Measurements from ENCODE around the gene SAMD4B. TPM values are rescaled to one million over a fixed set of nuclear protein-coding genes. Genes with fewer than 3 reads are reported as not detected.

SAMD4B gene
- total and polyA plus RNA-seq, 10 of the 15 experiments (the other 5 are each of a cell fraction or from before 2014, with no cell fraction given): 2.4 to 43.3 (median 23.9) TPM

- Histone ChIP-seq H3K4me1 (ENCODE audit: control insufficient read depth, insufficient read depth, low read length) (peaks cover 65% of the 10 kb centered on the region), H3K79me2 (ENCODE audit: control insufficient read depth, insufficient read depth, low read length) (peaks cover 22% of the 10 kb centered on the region), H2AFZ (ENCODE audit: control insufficient read depth, low read depth, low read length) (no peak overlapping the region), H3K4me2 (ENCODE audit: control insufficient read depth, insufficient read depth) (no peak overlapping the region), H3K27me3 (replicated peaks in 1 of 2; ENCODE audit: control insufficient read depth in 2 of 2, insufficient read depth in 2 of 2, low read length in 1 of 2) (no peaks in the 10 kb centered on the region), H3K36me3 (ENCODE audit: control insufficient read depth in 2 of 2, insufficient read depth in 2 of 2, low read length in 1 of 2) (peaks cover 0 to 8% of the 10 kb centered on the region in 2 experiments; a peak in 2 of 4 replicates), H3K4me3 (no peak overlapping the region), H4K20me1 (ENCODE audit: control insufficient read depth, insufficient read depth) (no peaks in the 10 kb centered on the region), H3K9me3 (replicated peaks; ENCODE audit: control insufficient read depth, insufficient read depth, low read length) (no peaks in the 10 kb centered on the region), H3K27ac (ENCODE audit: control insufficient read depth, insufficient read depth) (peak overlapping the region; percentile 65), H3K9ac (ENCODE audit: control insufficient read depth, insufficient read depth, low read length) (no peak overlapping the region)
- SMC1A ChIA-PET (ENCODE audit: uncharacterized antibody, unreplicated experiment): interaction anchor here (2.3 to 8.7 kb wide), 2 partner anchors 9 to 12 kb away, joined by 18 to 146 read pairs; partner anchors contain the start of gene PLEKHG2
- TF ChIP-seq CHD4 (IDR thresholded peaks at IDR 0.05) (no peak), POLR2A (IDR thresholded peaks at IDR 0.05; ENCODE audit: low read depth, low read length) (peak; percentile 45; the same call in 1 of the 2 replicates), ZNF592 (IDR thresholded peaks at IDR 0.05) (no peak)
- no peak for ATAC-seq
- intact Hi-C loops (cut with micrococcal nuclease; ENCODE audit: unreplicated experiment) (loop anchor here (10.0 kb wide), 1 partner anchor 425 kb away; the partner anchor contains the start of gene FBXO17), in situ Hi-C loops (cut with MboI) (no loop called here)
- no TSS peak for BruUV-seq (replicated peaks)
- CTCF ChIA-PET: interaction anchor here (4.7 to 7.4 kb wide), 2 partner anchors 12 to 134 kb away, joined by 20 to 218 read pairs; partner anchors contain the start of genes EID2B and PLEKHG2
- 100% methylated on average over 4 of the region's 4 CpGs for WGBS (ENCODE audit: insufficient coverage, insufficient replicate concordance, low lambda C conversion rate, missing lambda C conversion rate)
- RAD21 ChIA-PET (ENCODE audit: unreplicated experiment): interaction anchor here (6.7 kb wide), 1 partner anchor 12 kb away, joined by 159 read pairs; the partner anchor contains the start of gene PLEKHG2
- no peak for FAIRE-seq
- DNase-seq (ENCODE audit: low read depth, low spot score): no peak
- POLR2A ChIA-PET: interaction anchor here (2.9 kb wide), 1 partner anchor 12 kb away, joined by 37 read pairs; the partner anchor contains the start of gene PLEKHG2
These were observed 57.4 kb downstream of the SAMD4B start for GRCh38 chr19:39399668-39400050.
